Right lobe of liver (tissue), 6 donors: ENCODE measurements around the gene LMTK3. TPM values are rescaled to one million over a fixed set of nuclear protein-coding genes. Genes with fewer than 3 reads are reported as not detected.

Source experiments
- ATAC-seq, 4 donors: fragments of 200-7000 bp; cut with Tn5 transposase; one replicate each; pipeline ENCODE4 v1.9.1; 2020; ENCODE audit warnings: mild to moderate bottlenecking in 4 of 4, moderate library complexity in 4 of 4
- DNase-seq, 3 donors: peaks; one replicate each; pipeline ENCODE4 v3.0.0-alpha.2; 2020
- H3K27ac ChIP-seq, 3 donors: fragments of 200-600 bp; one replicate each; pipeline ENCODE4 v1.8.0; 2022
- H3K27me3 ChIP-seq, 2 donors: fragments of 200-600 bp; one replicate each; pipeline ENCODE4 v1.8.0; 2022
- H3K36me3 ChIP-seq, 4 donors: fragments of 200-600 bp; sonication (generic) in 1 of 4; one replicate each; pipeline versions ENCODE4 v1.5.1 to v1.8.0; 2017 to 2022; ENCODE audit warnings: control low read depth in 1 of 4
- H3K4me1 ChIP-seq, 4 donors: fragments of 200-600 bp; sonication (generic) in 1 of 4; one replicate each; pipeline versions ENCODE4 v1.5.1 to v1.8.0; 2017 to 2022; ENCODE audit warnings: control low read depth in 1 of 4
- H3K4me3 ChIP-seq, 3 donors: fragments of 200-600 bp; one replicate each; pipeline ENCODE4 v1.8.0; 2022
- H3K9me3 ChIP-seq, 4 donors: fragments of 200-600 bp; sonication (generic) in 1 of 4; one replicate each; pipeline versions ENCODE4 v1.5.1 to v1.8.0; 2017 to 2022; ENCODE audit warnings: control low read depth in 1 of 4
- POLR2A ChIP-seq: fragments of 450-650 bp; IDR thresholded peaks from one replicate; pipeline ENCODE4 v1.6.1; 2017; ENCODE audit warnings: antibody characterized with exemption, mild to moderate bottlenecking
- WGBS: methylation state at CpG from one replicate; pipeline ENCODE4 v1.1.6; 2018; ENCODE audit warnings: low coverage, low lambda C conversion rate; ENCODE audit not compliant: insufficient coverage; ENCODE audit errors: missing lambda C conversion rate; 5-methylcytosine and 5-hydroxymethylcytosine counted together
- intact Hi-C, 2 donors: fragments of 100-400 bp; cut with DNase I; formaldehyde crosslinking; loops; one replicate each; pipeline versions ENCODE4 v1.11.2 to v1.14.1; 2022
- total RNA-seq, 6 experiments: library from RNA; depleted of rRNA in 2 of 6; stranded (reverse); fragments of >200 nt in 2 of 6; fragmentation: NEBNext Ultra II Directional in 3 of 6; extraction: Animal tissue kit (Norgen Biotek cat#: 25700) in 3 of 6; gene quantifications; one replicate each; pipeline versions ENCODE4 v1.1.0 to v1.2.4, GENCODE V29; 2016 to 2023
- TF ChIP-seq, protein P1 (sequence below), 4 donors: fragments of 200-600 bp in 3 of 4; fragments of 450-650 bp in 1 of 4; IDR thresholded peaks; one replicate each; pipeline versions ENCODE4 v1.5.1 to v1.8.0; 2016 to 2022; ENCODE audit warnings: antibody characterized with exemption in 4 of 4, mild to moderate bottlenecking in 2 of 4
- donor health status: DM: no; HTN: yes; CAD: no.
- donor health status: DM: no; HTN: no; CAD: no.
- donor health status: DM: no; HTN: no; CAD: no.
- donor health status: DM: no; HTN: yes; CAD: no.
- donor health status: DM: no; HTN: yes; CAD: no.

Gene LMTK3
- total RNA-seq, 6 experiments from 2014 or later, result 0.09 to 0.31 (median 0.12) TPM; not detected in 1

GRCh38 chr19:48469934-48470680 lies 41.5 kb downstream of the LMTK3 start:
- TF ChIP-seq, protein P1, sequence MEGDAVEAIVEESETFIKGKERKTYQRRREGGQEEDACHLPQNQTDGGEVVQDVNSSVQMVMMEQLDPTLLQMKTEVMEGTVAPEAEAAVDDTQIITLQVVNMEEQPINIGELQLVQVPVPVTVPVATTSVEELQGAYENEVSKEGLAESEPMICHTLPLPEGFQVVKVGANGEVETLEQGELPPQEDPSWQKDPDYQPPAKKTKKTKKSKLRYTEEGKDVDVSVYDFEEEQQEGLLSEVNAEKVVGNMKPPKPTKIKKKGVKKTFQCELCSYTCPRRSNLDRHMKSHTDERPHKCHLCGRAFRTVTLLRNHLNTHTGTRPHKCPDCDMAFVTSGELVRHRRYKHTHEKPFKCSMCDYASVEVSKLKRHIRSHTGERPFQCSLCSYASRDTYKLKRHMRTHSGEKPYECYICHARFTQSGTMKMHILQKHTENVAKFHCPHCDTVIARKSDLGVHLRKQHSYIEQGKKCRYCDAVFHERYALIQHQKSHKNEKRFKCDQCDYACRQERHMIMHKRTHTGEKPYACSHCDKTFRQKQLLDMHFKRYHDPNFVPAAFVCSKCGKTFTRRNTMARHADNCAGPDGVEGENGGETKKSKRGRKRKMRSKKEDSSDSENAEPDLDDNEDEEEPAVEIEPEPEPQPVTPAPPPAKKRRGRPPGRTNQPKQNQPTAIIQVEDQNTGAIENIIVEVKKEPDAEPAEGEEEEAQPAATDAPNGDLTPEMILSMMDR (IDR thresholded peaks at IDR 0.05), result no peak
- no peak for TF ChIP-seq POLR2A
- H3K4me3 ChIP-seq, result peak overlapping the region; percentile 99
- H3K36me3 ChIP-seq, result peaks cover 0 to 37% (median 14%) of the 10 kb centered on the region in 4 donors
- H3K27ac ChIP-seq, result peak overlapping the region in 1 of 3 donors; percentile 97
- DNase-seq, result peak in 1 of 3 donors; percentile 36
- no peaks in the 10 kb centered on the region for H3K27me3 ChIP-seq
- no peak for ATAC-seq
- H3K4me1 ChIP-seq, result peaks cover 0 to 8% (median 4%) of the 10 kb centered on the region in 4 donors
- no peaks in the 10 kb centered on the region for H3K9me3 ChIP-seq
- 43% methylated on average over 12 of the region's 20 CpGs for WGBS
- intact Hi-C loops, result no loop called here

DNA sequence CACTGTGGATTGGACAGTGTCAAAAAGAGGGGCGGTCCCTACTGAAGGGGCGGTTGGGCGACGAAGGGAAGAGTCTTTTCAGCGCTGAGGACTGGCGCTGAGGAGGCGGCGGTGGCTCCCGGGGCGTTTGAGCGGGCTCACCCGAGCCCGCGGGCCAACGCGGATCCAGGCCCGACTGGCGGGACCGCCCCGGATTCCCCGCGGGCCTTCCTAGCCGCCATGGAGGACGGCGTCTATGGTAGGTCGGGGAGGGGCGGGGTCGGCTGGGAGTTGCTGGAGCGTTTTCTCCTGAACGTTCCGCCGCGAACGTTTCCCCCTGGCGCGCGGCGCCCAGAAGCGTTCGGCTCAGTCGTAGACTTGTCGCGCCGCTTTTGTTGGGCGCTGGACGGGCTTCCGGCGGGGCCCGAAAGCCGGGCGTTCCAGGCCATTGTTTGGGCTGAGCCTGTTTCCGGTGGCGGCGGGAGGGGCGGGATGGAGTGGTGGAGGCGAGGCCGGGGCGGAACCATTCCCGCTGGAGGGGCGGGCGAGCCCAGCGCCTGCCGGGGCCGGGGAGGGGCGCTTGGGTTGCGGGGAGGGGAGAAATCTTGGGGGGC lies 42.2 kb downstream of the LMTK3 start, which contains the start of gene CYTH2:
Gene CYTH2, plus strand, starts transcription at position 81 of the 593 bp plus-strand sequence. Its CDS starts 139 bp downstream, at position 220.
- Histone ChIP-seq H3K4me3 (peak within 1 kb of the TSS; percentile 99), H3K27me3 (no peaks in the 10 kb centered on the region), H3K36me3 (peaks cover 0 to 33% (median 11%) of the 10 kb centered on the region in 4 donors), H3K4me1 (peaks cover 0 to 8% (median 4%) of the 10 kb centered on the region in 4 donors), H3K9me3 (no peaks in the 10 kb centered on the region), H3K27ac (peak within 1 kb of the TSS; percentile 84 to 97 (median 86))
- DNase-seq (peak; percentile 85 to 91 (median 88)), ATAC-seq (peak; percentile 57 to 63 (median 60))
- WGBS, result 3% methylated on average over 13 of the region's 66 CpGs
- intact Hi-C loops, result no loop called here
- peak; percentile 96 for TF ChIP-seq POLR2A
- TF ChIP-seq, protein P1 (IDR thresholded peaks at IDR 0.05), result no peak

- WGBS, result 0% methylated on average over 9 of the region's 36 CpGs
- TF ChIP-seq POLR2A, result no peak
- TF ChIP-seq, protein P1 (IDR thresholded peaks at IDR 0.05), result peak in 1 of 4 donors; percentile 16
- Histone ChIP-seq H3K27me3 (no peaks in the 10 kb centered on the region), H3K9me3 (no peaks in the 10 kb centered on the region), H3K27ac (peak overlapping the region; percentile 84 to 97 (median 86)), H3K4me3 (peak overlapping the region; percentile 99), H3K36me3 (peaks cover 0 to 30% (median 8%) of the 10 kb centered on the region in 4 donors), H3K4me1 (peaks cover 0 to 8% (median 4%) of the 10 kb centered on the region in 4 donors)
- DNase-seq, result peak; percentile 99 to 100 (median 100)
- ATAC-seq, result peak; percentile 91 to 95 (median 94)
- intact Hi-C loops, result no loop called here
Observed at GRCh38 chr19:48468772-48469288, 42.8 kb downstream of the LMTK3 start.

DNA sequence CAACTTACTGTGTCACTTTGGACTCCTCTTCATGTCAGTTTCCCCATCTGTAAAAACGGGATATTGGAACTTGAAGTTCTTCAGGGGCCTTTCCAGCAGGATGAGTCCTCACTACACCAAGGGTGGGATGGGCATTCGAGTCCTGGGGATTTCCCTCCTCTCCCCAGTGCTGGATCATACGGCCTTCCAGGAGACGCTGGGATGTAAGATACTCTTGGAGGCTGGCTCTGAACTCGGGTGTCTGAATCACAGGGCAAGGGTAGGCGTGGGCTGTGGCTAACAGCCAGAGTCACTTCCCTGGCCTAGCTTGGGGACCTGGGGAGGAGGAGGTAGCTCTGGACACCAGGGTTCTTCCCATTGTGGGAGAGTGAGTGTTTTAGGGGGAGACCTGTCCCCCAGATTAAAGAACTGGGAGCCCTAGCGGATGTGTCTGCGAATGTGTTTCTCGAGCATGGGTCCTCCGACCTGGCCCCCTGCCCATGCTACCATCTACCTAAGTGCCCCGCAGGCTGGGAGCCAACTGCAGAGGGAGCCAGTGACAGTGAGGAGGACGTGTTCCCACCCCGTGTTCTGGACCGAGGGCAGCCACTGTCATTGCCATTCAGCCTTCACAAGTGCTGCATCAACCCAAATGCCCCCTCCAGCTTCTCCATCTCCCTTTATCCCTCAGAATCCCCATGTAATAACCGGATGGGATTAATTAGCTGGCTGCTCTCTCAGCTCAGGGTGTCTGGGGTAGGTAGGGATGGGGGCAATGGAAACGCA lies 44.9 kb downstream of the LMTK3 start:
- H3K27ac ChIP-seq, result no peak overlapping the region
- DNase-seq (peak in 1 of 3 donors; percentile 27), ATAC-seq (no peak)
- no peaks in the 10 kb centered on the region for H3K27me3 ChIP-seq
- H3K9me3 ChIP-seq, result no peaks in the 10 kb centered on the region
- intact Hi-C loops, result no loop called here
- H3K4me1 ChIP-seq, result peaks cover 0 to 8% (median 4%) of the 10 kb centered on the region in 4 donors
- peaks cover 0 to 12% (median 5%) of the 10 kb centered on the region in 4 donors for H3K36me3 ChIP-seq
- H3K4me3 ChIP-seq, result no peak overlapping the region
- WGBS, result 54% methylated on average over 5 of the region's 16 CpGs
- no peak for TF ChIP-seq POLR2A
- TF ChIP-seq, protein P1 (IDR thresholded peaks at IDR 0.05), result no peak
